ENCODE data around the gene ZSWIM1. TPM values are rescaled to one million over a fixed set of nuclear protein-coding genes. Genes with fewer than 3 reads are reported as not detected.
A peak's percentile ranks its signal among the peaks of the same experiment; 100 is the strongest.

ZSWIM1 gene
- total and polyA plus RNA-seq, 2 of the 13 experiments (the other 11 are each of a cell fraction or from before 2014, with no cell fraction given) = 9.5 to 11.7 TPM

- TF ChIP-seq NR2C2 (CRISPR knock-in tag; IDR thresholded peaks at IDR 0.05; ENCODE audit: borderline replicate concordance) (no peak), ZBTB2 (CRISPR knock-in tag; IDR thresholded peaks at IDR 0.05; ENCODE audit: low read depth) (no peak), RELA (CRISPR knock-in tag; IDR thresholded peaks at IDR 0.05) (no peak; the same call in 1 of the 2 replicates), ZNF383 (CRISPR knock-in tag; IDR thresholded peaks at IDR 0.05; ENCODE audit: borderline replicate concordance) (no peak), U2AF2 (IDR thresholded peaks at IDR 0.05; ENCODE audit: low read depth, low read length) (no peak), YEATS4 (CRISPR knock-in tag; IDR thresholded peaks at IDR 0.05; ENCODE audit: borderline replicate concordance) (peak; percentile 66; the same call in 1 of the 2 replicates), ZMYM4 (CRISPR knock-in tag; IDR thresholded peaks at IDR 0.05) (peak; percentile 73), ARID2 (CRISPR knock-in tag; IDR thresholded peaks at IDR 0.05; ENCODE audit: borderline replicate concordance) (no peak), ZNF431 (CRISPR knock-in tag; IDR thresholded peaks at IDR 0.05; ENCODE audit: borderline replicate concordance, low read depth) (no peak), ZMYM2 (CRISPR knock-in tag; IDR thresholded peaks at IDR 0.05) (peak; percentile 57; the same call in 1 of the 2 replicates), MTF2 (CRISPR knock-in tag; IDR thresholded peaks at IDR 0.05; ENCODE audit: borderline replicate concordance) (no peak), TOPORS (CRISPR knock-in tag; IDR thresholded peaks at IDR 0.05) (no peak; the same call in 1 of the 2 replicates), EP300 (IDR thresholded peaks at IDR 0.05; ENCODE audit: low read depth in 2 of 2, low read length in 2 of 2) (no peak; a peak in 1 of 4 replicates), EP300 (CRISPR knock-in tag; IDR thresholded peaks at IDR 0.05; ENCODE audit: borderline replicate concordance) (peak; percentile 51; the same call in 1 of the 2 replicates), KAT2B (IDR thresholded peaks at IDR 0.05; ENCODE audit: borderline replicate concordance, low read depth, low read length) (no peak), RXRB (CRISPR knock-in tag; IDR thresholded peaks at IDR 0.05; ENCODE audit: borderline replicate concordance) (peak; percentile 84), TIGD3 (CRISPR knock-in tag; IDR thresholded peaks at IDR 0.05; ENCODE audit: borderline replicate concordance) (no peak), ZNF850 (CRISPR knock-in tag; conservative IDR thresholded peaks at IDR 0.05) (0 out of 2 replicates have a peak, but pooled peaks have one; percentile 1), ZNF296 (CRISPR knock-in tag; conservative IDR thresholded peaks at IDR 0.05) (no peak), SP2 (CRISPR knock-in tag; IDR thresholded peaks at IDR 0.05) (peak; percentile 34; the same call in 1 of the 2 replicates), AGO2 (optimal IDR thresholded peaks at IDR 0.05; ENCODE audit: low read depth, low read length) (peak; percentile 98), NCOA2 (CRISPR knock-in tag; IDR thresholded peaks at IDR 0.05) (peak; percentile 77), ZNF335 (CRISPR knock-in tag; IDR thresholded peaks at IDR 0.05) (no peak), ZNF563 (CRISPR knock-in tag; IDR thresholded peaks at IDR 0.05) (no peak)
- TF ChIP-seq, protein P1, sequence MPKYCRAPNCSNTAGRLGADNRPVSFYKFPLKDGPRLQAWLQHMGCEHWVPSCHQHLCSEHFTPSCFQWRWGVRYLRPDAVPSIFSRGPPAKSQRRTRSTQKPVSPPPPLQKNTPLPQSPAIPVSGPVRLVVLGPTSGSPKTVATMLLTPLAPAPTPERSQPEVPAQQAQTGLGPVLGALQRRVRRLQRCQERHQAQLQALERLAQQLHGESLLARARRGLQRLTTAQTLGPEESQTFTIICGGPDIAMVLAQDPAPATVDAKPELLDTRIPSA (CRISPR knock-in tag; IDR thresholded peaks at IDR 0.05; ENCODE audit: borderline replicate concordance) = peak; percentile 90; the same call in 1 of the 2 replicates
Observed at GRCh38 chr20:45890077-45890984, 9.3 kb downstream of the ZSWIM1 start (continued).
